CD14-positive monocyte (primary cell): Measurements from ENCODE around the gene ROMO1. TPM values are rescaled to one million over a fixed set of nuclear protein-coding genes. Genes with fewer than 3 reads are reported as not detected.
A peak's percentile ranks its signal among the peaks of the same experiment; 100 is the strongest.
"Not testable (repeated sequence)": the region's sequence is repeated elsewhere in the genome, so short reads cannot be mapped to it uniquely, and the experiment has no call there.

Experiments used
- DNase-seq, 3 donors: peaks; one replicate each; pipeline ENCODE4 v3.0.0-alpha.2; 2011 to 2022
- H2AFZ ChIP-seq: 2 replicates; pipeline ENCODE4 v1.6.0; 2012; ENCODE audit warnings: mild to moderate bottlenecking, low read depth, low read length, inconsistent platforms; ENCODE audit not compliant: insufficient read depth, poor library complexity, severe bottlenecking
- H3K27ac ChIP-seq, 2 donors: 1 replicate in 1 of 2; 2 replicates in 1 of 2; pipeline ENCODE4 v1.5.1; 2012 to 2013; ENCODE audit warnings: low read length in 2 of 2, control low read depth in 1 of 2, inconsistent platforms in 1 of 2, low read depth in 1 of 2, mild to moderate bottlenecking in 1 of 2
- H3K27me3 ChIP-seq, 2 donors: one replicate each; pipeline versions ENCODE4 v1.6.0 to v1.6.1; 2011 to 2013; ENCODE audit warnings: low read length in 2 of 2; ENCODE audit not compliant: control insufficient read depth in 2 of 2, insufficient read depth in 2 of 2
- H3K36me3 ChIP-seq, 2 donors: replicated peaks in 1 of 2; 1 replicate in 1 of 2; 2 replicates in 1 of 2; pipeline versions ENCODE4 v1.5.1 to v1.6.1; 2012 to 2013; ENCODE audit warnings: low read length in 2 of 2, control low read depth in 1 of 2, inconsistent platforms in 1 of 2, mild to moderate bottlenecking in 1 of 2; ENCODE audit not compliant: insufficient read depth in 2 of 2, control insufficient read depth in 1 of 2
- H3K4me1 ChIP-seq, 2 donors: 1 replicate in 1 of 2; 2 replicates in 1 of 2; pipeline versions ENCODE4 v1.5.1 to v1.6.1; 2012 to 2013; ENCODE audit warnings: low read length in 2 of 2, control low read depth in 1 of 2, inconsistent platforms in 1 of 2, mild to moderate bottlenecking in 1 of 2, moderate library complexity in 1 of 2; ENCODE audit not compliant: insufficient read depth in 2 of 2, control insufficient read depth in 1 of 2
- H3K4me2 ChIP-seq: replicated peaks from 2 replicates; pipeline ENCODE3; 2012; ENCODE audit warnings: low read length, moderate library complexity, mild to moderate bottlenecking; ENCODE audit not compliant: poor library complexity, severe bottlenecking; ENCODE audit errors: extremely low read depth
- H3K4me3 ChIP-seq, 3 experiments: fragments of 200-600 bp in 1 of 3; sonication (generic) in 1 of 3; replicated peaks in 1 of 3; 1 replicate in 2 of 3; 2 replicates in 1 of 3; pipeline ENCODE4 v1.5.1; 2011 to 2013; ENCODE audit warnings: low read length in 3 of 3, mild to moderate bottlenecking in 3 of 3, control low read depth in 2 of 3, low read depth in 2 of 3, inconsistent platforms in 1 of 3, moderate library complexity in 1 of 3
- H3K79me2 ChIP-seq: 2 replicates; pipeline ENCODE4 v1.6.0; 2012; ENCODE audit warnings: mild to moderate bottlenecking, control low read depth, inconsistent platforms, low read length, moderate library complexity; ENCODE audit not compliant: insufficient read depth
- H3K9ac ChIP-seq: 2 replicates; pipeline ENCODE4 v1.6.0; 2017; ENCODE audit warnings: low read length, mild to moderate bottlenecking; ENCODE audit not compliant: insufficient read depth, poor library complexity, severe bottlenecking
- H3K9me3 ChIP-seq, 2 donors: replicated peaks in 1 of 2; 1 replicate in 1 of 2; 2 replicates in 1 of 2; pipeline versions ENCODE4 v1.5.1 to v1.6.1; 2012 to 2013; ENCODE audit warnings: low read length in 2 of 2, control low read depth in 1 of 2; ENCODE audit not compliant: control insufficient read depth in 1 of 2, insufficient read depth in 1 of 2
- H4K20me1 ChIP-seq: 2 replicates; pipeline ENCODE4 v1.6.0; 2012; ENCODE audit warnings: mild to moderate bottlenecking, low read length, control low read depth, moderate library complexity; ENCODE audit not compliant: insufficient read depth
- H3K27ac Mint-ChIP-seq, 7 donors: one replicate each; pipeline ENCODE4 v1.8.0; 2020; ENCODE audit warnings: mild to moderate bottlenecking in 7 of 7, mixed read lengths in 7 of 7, moderate library complexity in 6 of 7, inconsistent platforms in 2 of 7
- H3K27me3 Mint-ChIP-seq, 3 donors: one replicate each; pipeline ENCODE4 v1.8.0; 2021 to 2022; ENCODE audit warnings: low read depth in 3 of 3, mild to moderate bottlenecking in 3 of 3, mixed read lengths in 3 of 3, moderate library complexity in 3 of 3, inconsistent platforms in 1 of 3
- H3K36me3 Mint-ChIP-seq, 2 donors: one replicate each; pipeline ENCODE4 v1.8.0; 2020; ENCODE audit warnings: mixed read lengths in 2 of 2, inconsistent platforms in 1 of 2, mild to moderate bottlenecking in 1 of 2
- H3K4me1 Mint-ChIP-seq: one replicate; pipeline ENCODE4 v1.8.0; 2020; ENCODE audit warnings: mild to moderate bottlenecking, mixed read lengths
- H3K4me3 Mint-ChIP-seq, 2 donors: one replicate each; pipeline ENCODE4 v1.8.0; 2020; ENCODE audit warnings: mild to moderate bottlenecking in 2 of 2, mixed read lengths in 2 of 2, moderate library complexity in 1 of 2
- H3K9me3 Mint-ChIP-seq, 7 donors: one replicate each; pipeline ENCODE4 v1.8.0; 2020 to 2022; ENCODE audit warnings: mixed read lengths in 7 of 7, mild to moderate bottlenecking in 6 of 7, moderate library complexity in 6 of 7, inconsistent platforms in 2 of 7
- WGBS: methylation state at CpG from one replicate; pipeline ENCODE4 v1.1.5; 2013; ENCODE audit warnings: missing lambda C conversion rate; ENCODE audit not compliant: insufficient coverage; 5-methylcytosine and 5-hydroxymethylcytosine counted together
- intact Hi-C, 2 donors: fragments of 100-400 bp; cut with micrococcal nuclease; formaldehyde crosslinking; loops; one replicate each; pipeline versions ENCODE4 v1.15.0 to v1.15.1; 2023
- polyA plus RNA-seq, 3 donors: library from polyadenylated mRNA; depleted of rRNA in 1 of 3; unstranded in 2 of 3; stranded (reverse) in 1 of 3; fragments of 300-500 nt in 2 of 3; fragments of >200 nt in 1 of 3; fragmentation: Illumina TruSeq in 2 of 3; gene quantifications; 1 replicate in 2 of 3; 2 replicates in 1 of 3; pipeline ENCODE4 v1.2.3, GENCODE V29; 2012 to 2021
- TF ChIP-seq, protein P1 (sequence below): fragments of 200-600 bp; IDR thresholded peaks from one replicate; pipeline ENCODE4 v1.8.0; 2022; ENCODE audit warnings: antibody characterized with exemption, mild to moderate bottlenecking

ROMO1 gene
- polyA plus RNA-seq, 3 donors: 220 to 448 (median 352) TPM

DNA sequence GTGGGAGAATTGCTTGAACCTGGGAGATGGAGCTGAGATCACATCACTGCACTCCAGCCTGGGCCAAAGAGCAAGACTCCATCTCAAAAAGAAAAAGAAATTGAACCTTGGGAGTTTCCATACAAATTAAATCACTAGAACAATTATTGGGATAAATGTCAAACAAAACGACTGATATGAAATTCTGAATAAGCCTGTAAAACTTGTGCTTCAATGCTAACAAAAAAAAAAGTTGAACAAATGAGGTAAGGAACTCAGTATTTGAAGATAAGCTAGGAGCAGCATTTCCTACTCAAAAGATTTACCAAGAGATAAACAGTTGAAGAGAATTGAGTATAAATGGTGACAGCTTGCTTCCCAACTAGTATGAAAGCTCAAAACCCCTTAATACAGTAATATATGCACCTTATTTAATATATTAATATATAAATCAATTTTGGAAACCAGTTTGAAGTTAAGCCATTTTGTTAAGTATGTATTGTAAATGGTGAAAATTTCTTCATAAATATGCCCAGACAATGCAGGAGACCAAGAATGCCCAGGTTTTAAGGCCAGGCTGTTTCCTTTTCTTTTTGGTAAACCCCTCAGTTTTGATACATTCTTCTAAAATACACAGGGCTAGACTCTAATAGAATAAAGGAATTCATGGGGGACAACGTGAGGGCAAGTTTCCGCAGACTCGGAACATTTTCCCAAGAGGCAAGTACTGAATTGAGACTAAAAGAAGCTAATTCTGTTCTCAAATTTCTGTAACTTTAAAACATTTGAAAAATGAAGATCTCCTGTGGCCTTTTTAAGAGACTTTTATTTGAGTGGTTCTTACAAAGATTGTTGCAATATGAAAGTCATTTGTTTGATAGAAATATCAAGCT, 3.9 kb downstream of the ROMO1 start:
- H3K27me3 Mint-ChIP-seq: peaks cover 0 to 4% (median 3%) of the 10 kb centered on the region in 3 donors
- intact Hi-C loops: loop anchor here in 1 of 2 donors (5.0 kb wide), 1 partner anchor 34 kb away; no protein-coding TSS in a partner anchor
- Histone ChIP-seq H3K36me3 (peaks cover 59 to 66% of the 10 kb centered on the region in 2 donors), H2AFZ (no peak overlapping the region), H4K20me1 (peaks cover 80% of the 10 kb centered on the region), H3K4me3 (no peak overlapping the region), H3K9me3 (no peaks in the 10 kb centered on the region), H3K27ac (peak overlapping the region in 1 of 2 donors; percentile 16), H3K27me3 (no peaks in the 10 kb centered on the region), H3K4me2 (no peak overlapping the region), H3K79me2 (peaks cover 57% of the 10 kb centered on the region), H3K4me1 (peaks cover 19 to 24% of the 10 kb centered on the region in 2 donors), H3K9ac (no peak overlapping the region)
- no peak overlapping the region for H3K4me3 Mint-ChIP-seq
- H3K9me3 Mint-ChIP-seq: no peaks in the 10 kb centered on the region
- DNase-seq: no peak
- TF ChIP-seq, protein P1, sequence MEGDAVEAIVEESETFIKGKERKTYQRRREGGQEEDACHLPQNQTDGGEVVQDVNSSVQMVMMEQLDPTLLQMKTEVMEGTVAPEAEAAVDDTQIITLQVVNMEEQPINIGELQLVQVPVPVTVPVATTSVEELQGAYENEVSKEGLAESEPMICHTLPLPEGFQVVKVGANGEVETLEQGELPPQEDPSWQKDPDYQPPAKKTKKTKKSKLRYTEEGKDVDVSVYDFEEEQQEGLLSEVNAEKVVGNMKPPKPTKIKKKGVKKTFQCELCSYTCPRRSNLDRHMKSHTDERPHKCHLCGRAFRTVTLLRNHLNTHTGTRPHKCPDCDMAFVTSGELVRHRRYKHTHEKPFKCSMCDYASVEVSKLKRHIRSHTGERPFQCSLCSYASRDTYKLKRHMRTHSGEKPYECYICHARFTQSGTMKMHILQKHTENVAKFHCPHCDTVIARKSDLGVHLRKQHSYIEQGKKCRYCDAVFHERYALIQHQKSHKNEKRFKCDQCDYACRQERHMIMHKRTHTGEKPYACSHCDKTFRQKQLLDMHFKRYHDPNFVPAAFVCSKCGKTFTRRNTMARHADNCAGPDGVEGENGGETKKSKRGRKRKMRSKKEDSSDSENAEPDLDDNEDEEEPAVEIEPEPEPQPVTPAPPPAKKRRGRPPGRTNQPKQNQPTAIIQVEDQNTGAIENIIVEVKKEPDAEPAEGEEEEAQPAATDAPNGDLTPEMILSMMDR: no peak
- no CpG with 5 or more reads among the region's 4 CpGs for whole genome bisulfite sequencing
- peak overlapping the region in 2 of 7 donors; percentile 24 to 59 for H3K27ac Mint-ChIP-seq
- H3K36me3 Mint-ChIP-seq: peaks cover 56 to 60% of the 10 kb centered on the region in 2 donors
- peaks cover 23% of the 10 kb centered on the region for H3K4me1 Mint-ChIP-seq

DNA sequence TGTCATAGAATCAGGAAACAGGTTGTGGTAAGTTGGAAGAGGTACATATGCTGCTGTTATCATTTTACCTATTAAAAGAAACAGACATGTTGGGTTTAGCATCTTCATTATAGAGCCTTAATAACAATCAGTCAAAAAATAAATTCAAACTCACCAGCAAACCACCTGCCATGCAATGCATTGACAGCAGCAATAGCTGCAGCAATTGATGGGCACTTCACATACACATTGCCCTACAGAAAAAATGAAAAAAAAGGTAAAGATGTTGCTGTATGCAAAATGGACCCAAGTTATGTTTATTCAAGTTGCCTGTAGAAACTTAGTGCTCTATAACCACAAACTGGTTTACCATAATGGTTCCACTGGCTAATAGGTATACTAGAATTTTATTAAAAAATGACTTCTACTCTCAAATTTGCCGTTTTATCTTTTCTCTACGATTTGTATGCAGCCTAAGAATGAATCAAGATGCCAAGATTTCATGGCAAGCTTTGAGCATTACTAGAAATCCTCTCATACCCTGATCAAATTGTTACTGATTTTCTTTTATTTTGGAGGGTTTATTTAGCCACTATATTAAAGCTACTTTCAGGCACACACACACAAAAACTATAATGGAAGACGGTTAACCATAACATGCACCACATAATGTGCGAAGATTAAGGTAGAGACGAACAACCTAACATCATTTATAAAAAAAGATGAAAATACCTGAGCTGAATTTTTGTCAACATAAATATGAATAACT, 5.5 kb downstream of the ROMO1 start:
- H3K36me3 ChIP-seq: peaks cover 74 to 82% of the 10 kb centered on the region in 2 donors

DNA sequence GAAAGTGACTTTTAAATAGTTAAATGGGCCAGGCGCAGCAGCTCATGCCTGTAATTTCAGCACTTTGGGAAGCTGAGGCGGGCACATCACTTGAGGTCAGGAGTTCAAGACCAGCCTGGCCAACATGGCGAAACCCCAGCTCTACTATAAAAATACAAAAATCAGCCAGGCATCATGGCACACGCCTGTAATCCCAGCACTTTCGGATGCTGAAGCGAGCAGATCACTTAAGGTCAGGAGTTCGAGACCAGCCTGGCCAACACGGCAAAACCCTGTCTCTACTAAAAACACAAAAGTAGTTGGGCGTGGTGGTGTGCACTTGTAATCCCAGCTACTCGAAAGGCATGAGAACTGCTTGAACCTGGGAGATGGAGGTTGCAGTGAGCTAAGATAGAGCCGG, 6.7 kb downstream of the ROMO1 start:
- H3K79me2 ChIP-seq: peaks cover 59% of the 10 kb centered on the region
- H3K36me3 ChIP-seq: peaks cover 86 to 94% of the 10 kb centered on the region in 2 donors
- H3K36me3 Mint-ChIP-seq: peaks cover 74 to 82% of the 10 kb centered on the region in 2 donors
- intact Hi-C loops, H3K9me3 Mint-ChIP-seq, H3K9me3 ChIP-seq, H2AFZ ChIP-seq, H3K4me1 ChIP-seq, H3K4me1 Mint-ChIP-seq, H3K4me3 Mint-ChIP-seq, DNase-seq, H3K27me3 ChIP-seq, H3K4me3 ChIP-seq, H3K4me2 ChIP-seq, H3K27ac ChIP-seq, H3K27me3 Mint-ChIP-seq, H3K9ac ChIP-seq: not testable (repeated sequence)
- peaks cover 97% of the 10 kb centered on the region for H4K20me1 ChIP-seq
- WGBS: 72% methylated on average over 2 of the region's 11 CpGs
- peak overlapping the region in 1 of 7 donors; percentile 9 for H3K27ac Mint-ChIP-seq

More for the DNA sequence above, 5.5 kb downstream of the ROMO1 start:
- Histone ChIP-seq H2AFZ (no peak overlapping the region), H3K9me3 (no peaks in the 10 kb centered on the region), H3K4me2 (no peak overlapping the region), H3K4me1 (peaks cover 12 to 13% of the 10 kb centered on the region in 2 donors), H3K27ac (no peak overlapping the region), H3K9ac (no peak overlapping the region), H3K79me2 (peaks cover 58% of the 10 kb centered on the region), H3K4me3 (no peak overlapping the region), H4K20me1 (peaks cover 96% of the 10 kb centered on the region), H3K27me3 (no peaks in the 10 kb centered on the region)
- peaks cover 0 to 2% (median 0%) of the 10 kb centered on the region in 3 donors for H3K27me3 Mint-ChIP-seq
- WGBS: no CpG with 5 or more reads among the region's 5 CpGs
- H3K4me3 Mint-ChIP-seq: no peak overlapping the region
- intact Hi-C loops: loop anchor here in 1 of 2 donors (5.0 kb wide), 1 partner anchor 33 kb away; no protein-coding TSS in a partner anchor
- no peaks in the 10 kb centered on the region for H3K9me3 Mint-ChIP-seq
- peaks cover 14% of the 10 kb centered on the region for H3K4me1 Mint-ChIP-seq
- TF ChIP-seq, protein P1: no peak
- peaks cover 65 to 70% of the 10 kb centered on the region in 2 donors for H3K36me3 Mint-ChIP-seq
- no peak overlapping the region for H3K27ac Mint-ChIP-seq
- no peak for DNase-seq
